CD4-positive, alpha-beta T cell treated with Interleukin-2 at 100 ng/mL for 4 hours (primary cell): ENCODE measurements around the gene DDB1.

Experiments
- DNase-seq: peaks from one replicate; pipeline ENCODE4 v3.0.0-alpha.2; 2020; ENCODE audit warnings: low spot score

Gene DDB1

DNA sequence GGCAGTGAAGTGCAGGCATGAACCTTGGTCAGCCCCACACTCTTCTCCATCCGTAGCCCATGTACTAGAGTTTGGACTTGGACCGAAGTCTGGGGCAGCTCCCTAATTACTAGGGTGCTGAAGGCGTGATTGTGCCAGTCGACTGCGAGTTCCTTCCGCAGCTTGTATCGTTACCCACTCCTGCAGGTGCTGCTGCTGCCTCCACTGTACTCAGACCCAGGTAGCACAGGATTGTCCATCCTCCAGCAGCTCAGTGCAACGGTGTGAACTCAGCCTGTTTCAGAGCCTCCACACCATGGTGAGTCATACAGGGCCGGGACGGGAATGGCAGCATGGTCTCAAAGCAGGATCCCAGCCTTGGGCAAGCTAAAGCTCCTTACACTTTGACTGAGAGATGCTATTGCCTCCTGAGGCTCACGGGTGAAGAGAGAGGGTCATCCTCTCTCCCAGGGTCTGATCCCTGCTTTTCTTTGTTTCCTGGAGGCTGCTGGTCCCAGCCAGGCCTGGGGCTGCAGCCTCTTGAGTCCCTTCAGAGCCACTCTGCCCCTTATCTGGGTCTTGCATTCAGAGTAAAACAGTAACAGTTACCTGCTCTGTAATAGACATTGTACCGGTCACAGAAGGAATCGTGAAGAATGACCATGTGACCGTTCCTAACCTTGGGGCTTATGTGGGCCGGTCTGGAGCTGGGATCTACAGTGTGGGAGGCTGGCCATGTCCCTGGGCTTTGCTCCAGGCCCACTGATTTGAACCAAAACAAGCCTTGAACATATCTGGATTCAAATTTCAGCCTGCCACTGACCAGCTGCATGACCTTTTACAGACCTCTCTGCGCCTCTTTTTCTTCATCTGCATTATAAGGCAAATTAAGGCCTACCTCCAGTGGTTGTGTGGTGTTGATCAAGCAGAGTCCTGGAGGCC, 1.8 kb upstream of the DDB1 start:
- DNase-seq: no peak

DNA sequence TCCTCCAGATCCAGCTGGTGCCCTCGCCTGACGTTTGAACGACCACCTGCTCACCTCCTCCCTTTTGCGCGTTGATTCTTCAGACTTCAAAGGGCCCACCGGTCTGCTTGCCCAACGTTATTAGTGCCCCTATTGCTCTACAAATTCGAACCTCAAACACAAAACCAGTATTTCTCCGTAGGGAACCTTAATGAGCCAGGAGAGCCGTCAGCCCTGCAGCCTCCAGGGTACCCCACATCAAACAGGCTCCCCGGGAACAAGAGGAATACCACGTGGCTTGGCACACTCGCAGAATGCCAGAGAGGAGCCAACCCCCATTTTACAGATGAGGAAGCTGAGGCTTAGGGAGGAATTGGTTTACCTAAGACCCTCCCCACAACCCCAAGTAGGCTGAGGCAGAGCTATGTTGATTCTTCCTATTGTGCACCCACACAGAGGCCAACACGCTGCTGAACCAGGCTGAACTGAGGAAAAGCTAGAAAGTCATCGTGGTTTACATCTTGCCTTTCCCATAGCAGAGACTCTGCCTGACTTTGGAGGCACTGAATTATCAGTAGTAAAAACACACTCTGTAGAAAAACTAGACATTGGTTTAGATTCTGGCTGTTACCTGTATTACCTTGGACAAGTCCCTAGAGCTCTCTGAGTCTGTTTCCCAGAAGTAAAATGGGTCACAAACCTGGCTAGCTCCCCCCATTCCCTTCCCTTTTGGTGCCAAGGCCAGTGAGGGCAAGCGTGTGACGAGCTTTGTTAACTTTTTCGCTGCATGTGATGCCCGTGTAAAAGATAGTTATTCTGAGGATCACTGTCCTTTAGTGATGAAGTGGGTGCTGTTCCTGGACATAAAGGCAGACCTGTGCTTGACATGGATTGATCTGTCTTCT, 887 bp upstream of the DDB1 start:
- DNase-seq: no peak

DNA sequence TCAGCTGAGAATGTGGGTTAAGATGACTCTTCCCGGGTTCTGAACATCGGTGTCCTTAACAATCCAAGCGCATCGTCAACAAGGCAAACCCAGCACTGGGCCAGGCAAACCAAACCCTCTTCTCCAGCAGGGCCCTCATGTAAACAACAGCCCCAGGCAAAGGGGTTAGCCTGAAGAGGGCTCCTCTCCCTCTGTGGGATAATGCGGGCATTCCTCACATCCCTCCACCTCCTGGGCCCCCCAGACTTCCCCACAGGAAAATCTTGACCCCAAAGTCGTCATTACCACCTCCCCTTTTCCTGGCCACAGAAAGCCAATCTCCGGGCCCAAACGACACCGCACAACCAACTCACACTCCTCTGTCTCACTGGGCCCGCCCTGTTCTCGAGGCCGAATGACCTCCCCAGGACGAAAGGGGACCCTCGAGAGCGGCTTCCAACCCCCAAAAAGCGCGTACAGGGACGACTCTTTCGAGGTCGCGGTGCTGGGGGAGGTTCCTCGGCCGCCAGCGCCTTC, 566 bp downstream of the DDB1 start:
- no peak for DNase-seq

DNA sequence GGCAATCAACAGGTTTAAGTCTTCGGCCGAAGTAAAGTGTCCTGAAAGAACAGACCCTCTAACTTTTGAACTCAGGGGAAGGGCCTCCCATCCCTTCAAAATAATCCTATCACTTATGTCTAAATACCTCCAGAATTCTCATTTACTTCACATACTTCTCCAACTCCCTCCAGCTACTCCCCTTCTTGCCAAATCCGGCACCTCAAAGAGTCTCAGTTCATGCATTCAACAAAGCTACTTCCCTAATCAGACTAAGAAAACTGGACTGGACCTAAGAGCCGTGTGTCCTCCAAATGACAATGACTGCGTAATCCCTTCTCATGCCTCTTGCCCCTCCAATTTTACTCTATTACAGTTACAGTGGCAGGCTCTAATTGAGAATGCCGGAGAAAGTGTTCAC, 1.3 kb downstream of the DDB1 start:
- DNase-seq: no peak

DNA sequence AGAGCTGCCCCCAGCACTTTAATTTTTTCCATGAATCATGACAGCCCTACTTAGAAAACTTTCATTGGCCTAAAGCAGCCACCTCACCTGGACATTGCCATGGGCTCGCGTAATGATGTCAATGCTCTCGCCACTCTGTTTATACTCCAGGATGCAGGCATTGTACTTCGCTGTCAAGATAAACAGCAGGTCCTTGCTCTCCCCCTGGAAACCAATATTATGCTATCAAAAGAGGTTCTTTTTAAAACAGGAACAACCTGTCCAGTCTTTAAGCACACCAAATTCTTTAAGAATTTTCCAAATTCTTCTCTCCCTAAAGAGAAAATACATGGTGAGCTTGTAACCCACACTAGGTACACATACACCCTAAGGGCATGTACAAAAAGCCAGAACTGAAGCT, 3.0 kb downstream of the DDB1 start:
- DNase-seq: no peak

DNA sequence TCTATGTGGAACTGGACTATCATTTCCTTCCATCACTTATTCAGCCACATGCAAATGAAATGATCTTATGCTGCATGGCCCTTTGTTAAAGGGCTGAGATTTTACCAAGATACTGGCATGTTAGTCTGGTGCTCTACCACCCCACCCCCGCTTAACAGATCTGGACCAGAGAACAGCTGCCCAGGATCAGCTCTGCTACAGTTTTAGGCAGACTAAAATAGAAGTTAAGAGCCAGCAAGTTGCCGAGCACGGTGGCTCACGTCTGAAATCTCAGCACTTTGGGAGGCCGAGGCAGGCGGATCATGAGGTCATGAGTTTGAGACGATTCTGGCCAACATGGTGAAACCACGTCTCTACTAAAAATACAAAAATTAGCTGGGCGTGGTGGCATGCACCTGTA, 4.6 kb downstream of the DDB1 start:
- DNase-seq: no peak

DNA sequence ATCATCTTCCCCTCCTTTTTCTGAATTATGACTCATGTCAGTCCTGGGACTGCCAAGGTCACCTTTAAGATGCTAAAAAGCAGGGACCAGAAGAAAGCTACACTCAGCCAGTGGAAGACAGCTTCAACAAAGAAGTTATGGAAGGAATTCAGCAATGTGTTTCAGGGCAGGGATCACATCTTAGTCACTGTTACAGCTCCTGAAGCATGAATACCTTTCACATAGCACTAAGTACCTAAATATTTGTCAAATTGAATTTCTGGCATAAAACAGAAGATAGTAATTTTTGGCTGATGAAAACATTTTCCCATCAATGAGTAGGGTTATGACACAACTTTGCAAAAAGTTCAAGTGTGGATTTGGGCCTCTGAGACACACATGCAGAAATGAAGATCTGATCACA, 5.2 kb downstream of the DDB1 start:
- DNase-seq: no peak

DNA sequence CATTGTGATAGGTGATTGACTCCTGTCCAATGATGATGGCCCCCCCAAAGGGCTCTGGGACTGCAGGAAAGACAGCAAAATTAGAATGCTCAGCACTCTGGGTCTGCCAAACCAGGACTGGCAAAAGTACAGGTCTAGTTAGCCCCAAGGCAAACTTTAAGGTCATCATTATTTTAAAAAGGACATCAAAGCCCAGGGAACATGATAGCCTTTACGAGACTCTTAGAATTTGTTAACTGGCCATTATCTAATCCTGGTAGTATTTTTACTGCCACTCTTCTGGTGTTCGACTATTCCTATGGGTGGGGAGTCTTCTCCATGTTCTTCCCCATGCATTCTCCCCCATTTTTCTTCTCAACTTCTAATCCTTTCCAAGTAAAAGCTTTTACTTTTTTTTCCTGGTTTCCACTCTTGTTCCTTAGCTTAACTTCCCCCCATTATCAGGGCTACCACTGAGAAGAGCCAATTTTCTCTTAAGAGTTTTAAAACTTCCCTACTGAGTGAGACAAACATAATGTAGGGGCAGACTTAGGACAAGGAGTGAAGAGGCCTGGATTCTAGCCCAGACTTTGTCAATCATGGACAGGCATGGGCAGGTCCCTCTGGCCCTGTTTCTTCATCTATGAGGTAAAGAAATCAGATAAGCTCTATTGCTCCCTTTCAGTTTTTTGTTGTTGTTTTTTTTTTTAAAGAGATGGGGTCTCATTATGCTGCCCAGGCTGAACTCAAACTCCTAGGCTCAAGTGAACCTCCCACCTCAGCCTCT, 7.1 kb downstream of the DDB1 start:
- no peak for DNase-seq

DNA sequence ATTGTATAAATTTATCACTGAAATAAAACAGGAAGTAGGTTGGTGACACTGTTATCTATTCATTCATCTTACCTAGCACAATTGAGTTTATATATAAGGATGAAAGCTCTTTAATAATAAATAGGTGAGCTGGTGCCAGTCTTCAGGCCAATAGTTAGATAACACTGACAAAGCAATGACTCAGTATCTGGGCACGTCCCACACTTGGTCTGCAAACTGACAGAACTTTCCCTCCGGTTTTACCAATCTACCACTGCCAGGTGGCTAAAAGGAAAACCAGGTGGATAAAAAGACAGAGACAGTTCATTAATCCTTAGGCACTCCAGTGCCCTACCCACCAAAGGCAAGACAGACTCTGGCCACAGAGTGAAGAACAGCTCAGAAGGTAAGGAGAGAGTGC, 17.6 kb downstream of the DDB1 start:
- no peak for DNase-seq

DNA sequence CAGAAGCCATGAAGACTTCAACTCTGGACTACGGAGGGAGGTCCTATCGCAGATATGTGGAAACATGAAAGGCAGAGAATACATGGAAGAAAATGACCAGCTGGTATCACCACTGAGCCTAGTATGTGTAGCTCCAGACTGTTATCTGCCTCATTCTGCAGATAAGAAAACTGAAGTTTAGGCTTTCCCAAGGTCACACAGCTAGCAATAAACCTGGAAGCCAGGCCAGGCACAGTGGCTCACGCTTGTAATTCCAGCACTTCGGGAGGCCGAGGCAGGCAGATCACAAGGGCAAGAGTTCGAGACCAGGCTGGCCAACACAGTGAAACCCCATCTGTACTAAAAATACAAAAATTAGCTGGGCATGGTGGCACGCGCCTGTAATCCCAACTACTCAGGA, 22.2 kb downstream of the DDB1 start:
- DNase-seq: no peak

DNA sequence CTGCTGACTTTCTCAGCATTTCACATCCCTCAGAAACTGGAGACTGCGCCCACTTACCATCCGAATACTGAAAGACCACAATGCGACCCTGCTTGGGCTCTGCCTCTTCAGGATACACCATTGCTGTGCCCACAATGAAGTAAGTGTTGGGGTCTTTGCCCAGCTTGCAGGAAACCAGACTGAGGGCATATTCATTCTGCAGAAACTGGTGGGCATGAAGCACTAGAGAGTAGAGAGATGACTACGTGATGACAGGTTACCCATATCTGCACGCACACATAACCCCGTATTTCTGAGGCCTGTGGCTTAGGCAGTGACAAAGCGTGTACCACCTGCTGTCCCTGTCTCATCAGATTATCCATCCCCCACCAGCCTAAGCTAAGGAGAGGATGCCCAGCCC, 23.2 kb downstream of the DDB1 start:
- no peak for DNase-seq

DNA sequence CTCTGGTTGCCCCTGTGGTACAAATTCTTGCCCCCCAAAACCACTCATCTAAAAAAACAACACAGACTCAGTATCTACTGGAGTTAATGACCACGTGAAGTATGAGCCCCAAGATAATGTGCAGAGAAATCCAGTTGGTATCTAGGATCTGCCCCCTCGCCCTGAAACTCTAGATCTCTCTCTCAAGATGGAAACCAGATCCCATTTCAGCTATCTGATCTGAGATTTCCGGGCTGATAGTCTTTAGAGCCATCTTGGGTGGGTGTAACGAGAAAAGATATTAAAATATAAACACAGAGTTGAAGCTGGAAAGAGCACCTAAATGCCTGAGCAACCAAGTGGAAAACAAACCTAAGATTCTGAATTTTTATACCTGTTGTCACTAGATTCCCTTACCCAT, 23.8 kb downstream of the DDB1 start:
- no peak for DNase-seq

DNA sequence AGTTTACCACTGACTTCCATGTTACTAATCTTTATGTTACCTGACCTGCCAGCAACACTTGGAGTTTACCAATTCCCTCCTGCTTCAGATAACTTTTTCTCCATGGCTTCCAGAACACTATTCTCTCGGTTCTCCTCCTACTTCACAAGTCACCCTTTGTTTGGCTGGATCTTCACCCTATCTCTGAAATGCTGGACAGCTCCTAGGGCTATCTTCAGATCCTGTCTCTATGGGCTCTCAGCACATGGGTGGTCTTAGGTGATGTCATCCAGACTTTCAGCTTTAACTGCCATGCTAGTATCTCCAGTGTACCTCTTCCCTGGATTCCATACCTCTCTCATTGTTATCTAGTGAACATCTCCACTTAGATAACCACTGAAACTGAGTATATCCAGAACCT, 25.6 kb downstream of the DDB1 start:
- no peak for DNase-seq

DNA sequence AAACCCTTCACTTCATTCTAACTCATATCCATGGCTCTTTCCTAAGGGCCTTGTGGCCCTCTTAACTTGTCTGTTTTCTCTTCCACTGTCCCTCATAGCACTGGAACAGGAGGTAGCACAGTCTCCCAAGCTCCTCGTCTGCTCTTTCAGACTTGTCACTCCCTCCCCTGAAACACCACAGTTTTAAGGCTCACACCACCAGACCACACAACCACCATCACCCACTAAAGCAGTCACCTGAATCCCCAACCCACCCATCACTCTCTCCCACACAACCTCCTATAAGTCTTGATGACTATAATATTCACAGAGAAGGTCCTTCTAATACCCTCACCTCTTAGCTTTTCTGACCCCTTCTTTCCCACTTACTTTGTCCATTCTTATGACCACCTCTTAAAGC, 26.7 kb downstream of the DDB1 start:
- no peak for DNase-seq

DNA sequence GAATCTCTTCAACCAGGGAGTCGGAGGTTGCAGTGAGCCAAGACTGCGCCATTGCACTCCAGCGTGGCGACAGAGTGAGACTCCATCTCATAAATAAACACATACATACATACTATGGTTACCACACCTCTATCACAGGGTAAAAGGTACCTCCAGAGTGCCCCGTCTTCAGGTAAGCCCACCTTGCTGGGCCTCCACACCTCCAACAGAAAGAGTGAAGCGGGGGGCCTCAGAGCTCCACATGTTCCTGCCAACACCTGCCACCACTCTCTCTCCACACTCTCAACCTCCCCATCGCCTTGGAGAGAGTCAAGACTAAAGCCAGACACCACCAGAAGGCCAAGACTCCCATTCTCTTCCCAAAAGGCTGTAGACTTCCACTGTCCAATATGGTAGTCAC, 27.5 kb downstream of the DDB1 start:
- DNase-seq: no peak

DNA sequence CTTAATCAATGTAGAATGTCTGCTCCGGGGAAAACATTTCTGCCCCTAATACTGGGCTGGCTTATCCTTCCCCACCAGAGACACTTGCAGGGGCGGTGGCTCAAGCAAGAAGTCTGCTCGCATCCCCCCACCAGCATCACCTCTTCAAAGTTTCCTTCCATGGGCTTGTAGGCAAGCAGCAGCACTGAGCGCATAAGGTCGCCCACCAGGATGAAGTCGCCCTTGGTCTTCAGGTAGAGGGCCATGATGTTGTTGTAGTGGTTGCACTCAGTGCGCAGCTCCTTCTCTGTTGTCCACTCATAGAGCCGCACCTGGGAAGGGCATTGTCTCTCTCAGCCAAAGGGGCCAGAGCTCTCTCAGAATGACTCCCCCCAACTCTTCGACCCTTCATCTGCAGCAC, 29.2 kb downstream of the DDB1 start:
- no peak for DNase-seq

DNA sequence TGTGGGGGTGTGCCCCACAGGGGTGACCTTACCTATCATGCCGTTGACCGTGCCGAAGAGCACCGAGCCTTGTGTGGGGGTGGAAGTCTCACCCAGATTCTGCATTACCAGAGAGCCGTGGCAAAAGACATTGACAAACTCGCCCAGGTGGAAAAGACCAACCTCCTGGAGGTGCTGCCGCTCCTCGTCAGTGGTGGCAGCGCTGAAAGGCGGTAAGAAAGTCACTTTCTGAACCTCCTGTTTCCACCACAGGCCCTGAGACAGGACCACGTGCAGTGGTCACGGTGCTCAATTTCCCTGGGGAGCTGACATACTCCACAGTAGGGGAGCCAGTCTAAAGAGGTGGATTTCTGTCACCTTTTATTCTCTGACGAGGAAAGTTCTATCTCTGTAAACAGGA, 30.4 kb downstream of the DDB1 start:
- no peak for DNase-seq

DNA sequence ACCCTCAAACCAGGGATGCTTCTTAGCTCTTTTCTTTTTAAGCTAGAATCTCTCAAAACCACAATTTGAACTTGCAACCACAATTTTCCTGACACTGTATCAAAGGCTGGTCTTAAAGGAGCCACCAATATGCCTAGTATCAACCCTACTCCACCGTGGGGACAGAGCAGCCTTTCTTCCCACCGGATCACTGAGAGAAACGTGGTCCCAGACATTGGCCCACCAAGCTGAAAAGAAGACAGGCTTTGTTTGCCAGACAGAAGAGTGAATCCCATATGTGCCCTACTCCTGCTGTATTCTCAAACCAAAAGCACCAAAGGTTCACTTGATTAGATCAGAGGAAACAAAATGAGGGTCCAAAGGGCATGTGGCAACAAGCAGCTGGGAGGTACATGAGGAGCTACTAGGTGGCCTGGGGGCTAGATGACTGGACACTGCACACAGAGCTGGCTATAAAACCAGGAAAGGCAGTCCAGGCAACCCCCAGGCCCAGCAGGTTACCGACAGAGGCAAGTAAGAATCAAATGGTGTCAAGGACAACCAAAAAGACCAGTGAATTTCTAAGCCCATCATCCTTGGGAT, 34.2 kb downstream of the DDB1 start:
- DNase-seq: no peak

DNA sequence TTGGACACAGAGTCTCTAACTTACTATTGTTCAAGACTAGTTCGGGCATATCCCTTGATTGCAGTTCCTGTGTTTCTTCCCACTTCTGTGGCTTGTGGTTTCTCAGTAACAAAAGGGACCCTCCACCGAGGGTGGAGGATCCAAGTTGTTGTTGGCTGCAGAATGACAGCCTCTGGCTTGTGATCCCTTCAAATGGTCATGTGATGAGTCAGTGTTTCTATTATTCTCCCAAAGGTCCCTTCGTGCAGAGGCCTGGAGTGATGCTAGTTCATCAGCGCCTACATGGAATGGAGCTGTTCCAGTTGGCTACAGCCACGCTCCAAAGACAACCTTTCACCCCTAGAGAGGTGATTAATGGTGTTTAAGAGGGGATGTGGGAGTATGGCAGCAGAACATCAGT, 35.2 kb downstream of the DDB1 start:
- DNase-seq: no peak

DNA sequence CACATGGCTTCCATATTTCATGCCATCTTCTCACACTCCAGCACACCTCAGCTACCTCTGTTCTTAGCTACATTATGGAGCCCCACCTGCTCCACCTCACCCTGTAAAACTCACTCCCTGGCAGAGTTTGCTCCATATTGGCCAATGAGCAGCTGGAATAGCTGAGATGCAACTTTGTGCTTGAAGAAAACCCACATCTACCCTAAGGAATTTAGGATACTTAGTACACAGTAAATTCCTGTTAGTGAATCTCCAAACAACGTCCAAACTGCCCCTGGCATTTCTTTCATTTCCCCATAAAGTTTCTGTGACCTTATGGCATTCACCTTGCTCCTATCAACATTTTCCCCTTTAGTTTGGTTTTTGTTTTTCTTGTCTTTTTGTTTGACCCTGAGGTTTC, 35.6 kb downstream of the DDB1 start:
- DNase-seq: no peak

DNA sequence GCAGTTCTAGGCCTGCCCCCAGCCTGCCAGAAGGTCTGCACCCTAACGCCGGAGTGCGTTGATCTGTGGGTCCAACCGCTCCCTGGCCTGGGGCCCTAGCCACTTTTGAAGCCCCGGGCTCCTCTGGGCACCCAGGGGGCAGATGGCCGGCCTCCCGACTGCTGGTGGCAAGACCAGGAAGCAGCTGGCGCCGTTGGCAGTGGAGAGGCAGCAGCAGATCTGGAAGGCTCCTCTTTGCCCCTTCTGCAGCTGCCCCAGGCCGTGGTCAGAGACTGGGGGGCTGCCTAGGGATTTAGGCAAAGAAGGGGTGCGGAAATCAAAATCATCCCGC, 37.3 kb downstream of the DDB1 start:
- DNase-seq: no peak
